GM12878 (cell line): ENCODE measurements around the gene ZCCHC3. TPM values are rescaled to one million over a fixed set of nuclear protein-coding genes. Genes with fewer than 3 reads are reported as not detected.

Experiments
- ATAC-seq: fragments of 200-7000 bp; cut with Tn5 transposase; 3 replicates; pipeline ENCODE4 v1.9.1; 2020; ENCODE audit warnings: mild to moderate bottlenecking, moderate library complexity
- BruUV-seq: library from RNA; stranded (reverse); fragments of 400-500 nt; replicated peaks from 2 replicates; lab custom pipeline; 2021; lab: Mats Ljungman, UMichigan
- CTCF ChIA-PET: fragments of 300-600 bp; sonication (Branson Sonifier 250); formaldehyde crosslinking; extraction: SDS; loops from one replicate; lab custom pipeline; 2021; ENCODE audit warnings: inconsistent platforms; lab: Yijun Ruan, JAX
- POLR2A ChIA-PET: fragments of 350-600 bp; formaldehyde crosslinking; extraction: SDS; loops from one replicate; lab custom pipeline; 2021; ENCODE audit warnings: inconsistent platforms; lab: Charles Lee
- RAD21 ChIA-PET: fragments of 300-600 bp; sonication (Branson Sonifier 250); formaldehyde crosslinking; loops from one replicate; lab custom pipeline; 2023; ENCODE audit warnings: antibody characterized with exemption; ENCODE audit not compliant: unreplicated experiment; lab: Charles Lee
- SMC1A ChIA-PET: fragments of 300-600 bp; sonication (Branson Sonifier 250); formaldehyde crosslinking; loops from one replicate; lab custom pipeline; 2023; ENCODE audit not compliant: unreplicated experiment, uncharacterized antibody; lab: Charles Lee
- DNase-seq: peaks from one replicate; pipeline ENCODE4 v3.0.0-alpha.2; 2011; ENCODE audit warnings: low read depth, low spot score
- FAIRE-seq: peaks from 3 replicates; lab custom pipeline; 2011; peaks lifted over from hg19 to GRCh38; lab: Jason Lieb, UNC
- H2AFZ ChIP-seq: 2 replicates; pipeline ENCODE4 v1.6.0; 2011; ENCODE audit warnings: low read depth, low read length, control low read depth; ENCODE audit not compliant: control insufficient read depth
- H3K27ac ChIP-seq: 2 replicates; pipeline ENCODE4 v1.5.1; 2011; ENCODE audit warnings: control low read depth; ENCODE audit not compliant: control insufficient read depth, insufficient read depth
- H3K27me3 ChIP-seq, 2 experiments: replicated peaks in 1 of 2; 2 replicates each; pipeline versions ENCODE4 v1.6.0 to v1.6.1; 2011; ENCODE audit warnings: low read length in 1 of 2; ENCODE audit not compliant: control insufficient read depth in 2 of 2, insufficient read depth in 2 of 2
- H3K36me3 ChIP-seq, 2 experiments: 2 replicates each; pipeline ENCODE4 v1.5.1; 2011; ENCODE audit warnings: low read length in 1 of 2; ENCODE audit not compliant: control insufficient read depth in 2 of 2, insufficient read depth in 2 of 2
- H3K4me1 ChIP-seq: 2 replicates; pipeline ENCODE4 v1.6.1; 2011; ENCODE audit warnings: mild to moderate bottlenecking, low read length, moderate library complexity, mixed read lengths; ENCODE audit not compliant: control insufficient read depth, insufficient read depth
- H3K4me2 ChIP-seq: 2 replicates; pipeline ENCODE4 v1.6.0; 2011; ENCODE audit warnings: control low read depth; ENCODE audit not compliant: control insufficient read depth, insufficient read depth
- H3K4me3 ChIP-seq: fragments of 200-600 bp; sonication (generic); 2 replicates; pipeline ENCODE4 v1.5.1; 2016
- H3K79me2 ChIP-seq: 2 replicates; pipeline ENCODE4 v1.6.0; 2011; ENCODE audit warnings: low read length; ENCODE audit not compliant: control insufficient read depth, insufficient read depth
- H3K9ac ChIP-seq: 2 replicates; pipeline ENCODE4 v1.8.0; 2011; ENCODE audit warnings: low read length, control low read depth, mixed read lengths; ENCODE audit not compliant: control insufficient read depth, insufficient read depth
- H3K9me3 ChIP-seq: replicated peaks from 3 replicates; pipeline ENCODE4 v1.5.1; 2011; ENCODE audit warnings: mild to moderate bottlenecking, low read length; ENCODE audit not compliant: control insufficient read depth, insufficient read depth
- H4K20me1 ChIP-seq: 2 replicates; pipeline ENCODE4 v1.6.0; 2011; ENCODE audit not compliant: control insufficient read depth, insufficient read depth
- CREB1 ChIP-seq: IDR thresholded peaks from 2 replicates; pipeline ENCODE4 v1.6.1; 2012; ENCODE audit warnings: low read depth, mild to moderate bottlenecking, inconsistent platforms
- DPF2 ChIP-seq: fragments of 450-650 bp; IDR thresholded peaks from 2 replicates; pipeline ENCODE4 v1.6.1; 2017; ENCODE audit warnings: mild to moderate bottlenecking
- GATAD2B ChIP-seq: fragments of 450-650 bp; conservative IDR thresholded peaks from 2 replicates; pipeline ENCODE4 v1.6.1; 2017; ENCODE audit warnings: low read depth, mild to moderate bottlenecking, moderate library complexity
- IRF3 ChIP-seq: fragments of 450-650 bp; IDR thresholded peaks from 2 replicates; pipeline ENCODE4 v1.6.1; 2014; ENCODE audit warnings: mild to moderate bottlenecking
- MLLT1 ChIP-seq: fragments of 450-650 bp; IDR thresholded peaks from 2 replicates; pipeline ENCODE4 v1.6.1; 2016; ENCODE audit warnings: mild to moderate bottlenecking
- MXI1 ChIP-seq: fragments of 150-350 bp; IDR thresholded peaks from 2 replicates; pipeline ENCODE4 v1.6.1; 2011; ENCODE audit warnings: low read depth, mild to moderate bottlenecking, inconsistent platforms, low read length, improper control_type of control experiment
- NFIC ChIP-seq: IDR thresholded peaks from 2 replicates; pipeline ENCODE4 v1.6.1; 2012; ENCODE audit warnings: low read depth, mild to moderate bottlenecking, inconsistent platforms, low read length, moderate library complexity
- NFXL1 ChIP-seq: fragments of 450-650 bp; IDR thresholded peaks from 2 replicates; pipeline ENCODE4 v1.6.1; 2017; ENCODE audit warnings: antibody characterized with exemption, mild to moderate bottlenecking, borderline replicate concordance
- NKRF ChIP-seq: fragments of 450-650 bp; conservative IDR thresholded peaks from 2 replicates; pipeline ENCODE4 v1.6.1; 2017; ENCODE audit warnings: mild to moderate bottlenecking, moderate library complexity
- PKNOX1 ChIP-seq: fragments of 450-650 bp; IDR thresholded peaks from 2 replicates; pipeline ENCODE4 v1.6.1; 2016; ENCODE audit warnings: mild to moderate bottlenecking
- POLR2AphosphoS2 ChIP-seq: IDR thresholded peaks from 2 replicates; pipeline ENCODE4 v1.6.1; 2011; ENCODE audit warnings: low read depth, mild to moderate bottlenecking, low read length, improper control_type of control experiment, moderate library complexity
- POLR2AphosphoS5 ChIP-seq: IDR thresholded peaks from 2 replicates; pipeline ENCODE4 v1.6.1; 2011; ENCODE audit warnings: mild to moderate bottlenecking, low read length, inconsistent platforms
- TAF1 ChIP-seq: IDR thresholded peaks from 2 replicates; pipeline ENCODE4 v1.6.1; 2011; ENCODE audit warnings: mild to moderate bottlenecking, low read depth, low read length, borderline replicate concordance
- TARDBP ChIP-seq: IDR thresholded peaks from 2 replicates; pipeline ENCODE4 v1.6.1; 2016; ENCODE audit warnings: borderline replicate concordance
- TBL1XR1 ChIP-seq: IDR thresholded peaks from 2 replicates; pipeline ENCODE4 v1.6.1; 2012; ENCODE audit warnings: low read depth, low read length, improper control_type of control experiment
- TCF3 ChIP-seq: IDR thresholded peaks from 2 replicates; pipeline ENCODE4 v1.6.1; 2012; ENCODE audit warnings: low read depth, mild to moderate bottlenecking, low read length, borderline replicate concordance; ENCODE audit not compliant: insufficient read depth
- YY1 ChIP-seq: IDR thresholded peaks from 2 replicates; pipeline ENCODE4 v1.6.1; 2011; ENCODE audit warnings: low read depth, mild to moderate bottlenecking, low read length
- WGBS: methylation state at CpG from one replicate; pipeline ENCODE4 v1.1.6; 2016; ENCODE audit warnings: low lambda C conversion rate; ENCODE audit not compliant: insufficient replicate concordance, insufficient coverage; ENCODE audit errors: missing lambda C conversion rate; 5-methylcytosine and 5-hydroxymethylcytosine counted together
- in situ Hi-C: fragments of 300-500 bp; cut with MboI; formaldehyde crosslinking; loops from 9 replicates; pipeline ENCODE4 v1.14.3; 2018; ENCODE audit warnings: mixed read lengths
- intact Hi-C: fragments of 100-400 bp; cut with micrococcal nuclease; formaldehyde crosslinking; loops from one replicate; pipeline ENCODE4 v1.14.2; 2022; ENCODE audit not compliant: unreplicated experiment
- polyA plus RNA-seq, 11 experiments: library from polyadenylated mRNA; depleted of rRNA in 4 of 11; unstranded in 6 of 11; stranded (reverse) in 5 of 11; fragments of >200 nt; fragmentation: Nextera tagmentation in 4 of 11; fragmentation: Illumina TruSeq in 1 of 11; extraction: Ambion mirVana in 4 of 11; extraction: Trizol in 1 of 11; gene quantifications; 1 replicate in 1 of 11; 2 replicates in 10 of 11; pipeline versions ENCODE4 v1.2.1 to v1.2.3, GENCODE V29; 2011 to 2016; ENCODE audit warnings: inconsistent platforms in 2 of 11, missing spikeins in 2 of 11, low read depth in 1 of 11
- total RNA-seq, 4 experiments: library from RNA; depleted of rRNA in 3 of 4; stranded (reverse); fragments of >200 nt in 3 of 4; fragmentation: Illumina TruSeq in 1 of 4; extraction: Trizol in 1 of 4; gene quantifications; 2 replicates each; pipeline versions ENCODE4 v1.2.1 to v1.2.3, GENCODE V29; 2013 to 2021

ZCCHC3 gene
- total and polyA plus RNA-seq, 10 of the 15 experiments (the other 5 are each of a cell fraction or from before 2014, with no cell fraction given): 5.3 to 36.1 (median 17.2) TPM

GRCh38 chr20:297925-298775 lies 780 bp downstream of the ZCCHC3 start:
- FAIRE-seq: no peak
- TF ChIP-seq NFXL1: no peak
- TF ChIP-seq PKNOX1: peak; percentile 33; the same call in 1 of the 2 replicates
- peak; percentile 44 for TF ChIP-seq MXI1
- no peak for TF ChIP-seq NFIC
- peak; percentile 38; the same call in 1 of the 2 replicates for TF ChIP-seq MLLT1
- TF ChIP-seq NKRF: no peak
- peak; percentile 68 for TF ChIP-seq GATAD2B
- TF ChIP-seq POLR2AphosphoS5: peak; percentile 77
- TF ChIP-seq POLR2AphosphoS2: peak; percentile 83
- no peak for TF ChIP-seq IRF3
- TF ChIP-seq DPF2: 0 out of 2 replicates have a peak, but pooled peaks have one; percentile 6
- 0 out of 2 replicates have a peak, but pooled peaks have one; percentile 14 for TF ChIP-seq TCF3
- 0 out of 2 replicates have a peak, but pooled peaks have one; percentile 12 for TF ChIP-seq CREB1
- TF ChIP-seq TBL1XR1: 0 out of 2 replicates have a peak, but pooled peaks have one; percentile 16
- TF ChIP-seq TAF1: 0 out of 2 replicates have a peak, but pooled peaks have one; percentile 11
- no peak for TF ChIP-seq YY1
- TF ChIP-seq TARDBP: no peak

More at GRCh38 chr20:297925-298775, 780 bp downstream of the ZCCHC3 start:
- CTCF ChIA-PET: interaction anchor here (1.2 to 2.7 kb wide), 4 partner anchors 12 to 32 kb away, joined by 3 to 15 read pairs (median 7); partner anchors contain the start of gene SOX12
- RAD21 ChIA-PET: interaction anchor here (0.7 to 2.4 kb wide), 7 partner anchors 11 to 195 kb away, joined by 3 to 11 read pairs (median 3); no protein-coding TSS in a partner anchor
- SMC1A ChIA-PET: interaction anchor here (1.6 to 2.1 kb wide), 5 partner anchors 15 to 33 kb away, joined by 4 to 15 read pairs (median 5); partner anchors contain the start of gene SOX12
- Histone ChIP-seq H4K20me1 (peaks cover 4% of the 10 kb centered on the region), H3K4me3 (peak overlapping the region; percentile 94), H2AFZ (peak overlapping the region; percentile 73), H3K27me3 (no peaks in the 10 kb centered on the region), H3K79me2 (peaks cover 45% of the 10 kb centered on the region), H3K36me3 (no peaks in the 10 kb centered on the region; a peak in 2 of 4 replicates), H3K27ac (peak overlapping the region; percentile 90), H3K4me2 (peak overlapping the region; percentile 92), H3K9ac (peak overlapping the region; percentile 96), H3K9me3 (no peaks in the 10 kb centered on the region; the same call in 2 of the 3 replicates), H3K4me1 (peaks cover 27% of the 10 kb centered on the region)
- in situ Hi-C loops (no loop called here), intact Hi-C loops (loop anchor here (1.0 kb wide), 1 partner anchor 26 kb away; no protein-coding TSS in a partner anchor)
- DNase-seq: no peak
- BruUV-seq: no TSS peak
- 1% methylated on average over 73 of the region's 75 CpGs for WGBS
- POLR2A ChIA-PET: interaction anchor here (0.7 to 3.4 kb wide), 5 partner anchors 12 to 244 kb away, joined by 3 to 30 read pairs (median 6); partner anchors contain the start of genes SOX12 and TRIB3
- peak; percentile 61 for ATAC-seq
